Measurements from ENCODE around the gene MBD2. TPM values are rescaled to one million over a fixed set of nuclear protein-coding genes. Genes with fewer than 3 reads are reported as not detected.

The MBD2 gene, protein sequence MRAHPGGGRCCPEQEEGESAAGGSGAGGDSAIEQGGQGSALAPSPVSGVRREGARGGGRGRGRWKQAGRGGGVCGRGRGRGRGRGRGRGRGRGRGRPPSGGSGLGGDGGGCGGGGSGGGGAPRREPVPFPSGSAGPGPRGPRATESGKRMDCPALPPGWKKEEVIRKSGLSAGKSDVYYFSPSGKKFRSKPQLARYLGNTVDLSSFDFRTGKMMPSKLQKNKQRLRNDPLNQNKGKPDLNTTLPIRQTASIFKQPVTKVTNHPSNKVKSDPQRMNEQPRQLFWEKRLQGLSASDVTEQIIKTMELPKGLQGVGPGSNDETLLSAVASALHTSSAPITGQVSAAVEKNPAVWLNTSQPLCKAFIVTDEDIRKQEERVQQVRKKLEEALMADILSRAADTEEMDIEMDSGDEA
- total RNA-seq (2021; ENCODE audit: unreplicated experiment) (79.1 TPM), Bru-seq, nascent RNA (percentile 90 among the genes with signal in this experiment), BruChase-seq, experiment 1, labeled RNA remaining after a 6-hour chase (percentile 76 among the genes with signal in this experiment), BruChase-seq, experiment 2, labeled RNA remaining after a 2-hour chase (percentile 79 among the genes with signal in this experiment)
- 29.1 and 52.5 TPM in 2 replicates for polyA plus RNA-seq (2012)
- long read RNA-seq, full-length matches to known transcripts: 167 of 186 reads
- long read RNA-seq, partial matches to known transcripts: 0 of 186 reads
- long read RNA-seq, other reads (novel, unspliced or antisense): 19 of 186 reads

DNA sequence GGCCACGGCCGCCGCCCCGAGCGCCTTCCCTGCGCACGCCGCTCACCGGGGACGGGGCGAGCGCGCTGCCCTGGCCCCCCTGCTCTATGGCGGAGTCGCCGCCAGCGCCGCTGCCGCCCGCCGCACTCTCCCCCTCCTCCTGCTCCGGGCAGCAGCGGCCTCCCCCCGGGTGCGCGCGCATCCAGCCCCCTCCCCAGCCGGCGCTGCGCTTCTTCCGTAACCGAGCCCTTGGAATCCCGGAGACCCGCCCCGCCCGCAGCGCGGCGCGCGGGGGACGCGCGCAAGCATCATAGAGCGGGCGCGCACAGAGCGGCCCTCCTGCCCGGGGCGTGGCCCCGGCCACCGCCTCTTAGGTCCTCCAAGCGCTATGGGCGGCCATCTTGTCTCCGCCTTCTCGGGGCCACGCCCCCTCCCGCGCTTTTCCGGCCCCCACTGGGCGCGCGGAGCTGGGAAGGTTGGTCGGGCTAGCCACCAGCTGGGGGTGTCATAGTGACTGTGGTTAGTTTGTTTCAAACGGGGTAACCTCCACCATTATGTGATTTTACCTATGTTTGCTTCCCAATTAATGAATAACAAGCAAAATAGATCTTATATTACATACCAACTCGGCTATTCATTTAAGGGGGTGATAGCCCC is at the start of gene MBD2:
TSS of gene MBD2 (minus strand) at position 291 of the 636 bp plus-strand sequence. CDS start at position 181, 110 bp downstream.
- 0 out of 4 replicates have a peak, but pooled peaks cover 0 to 2% of the 10 kb centered on the region in 2 experiments for H3K36me3 ChIP-seq (ENCODE audit: control insufficient read depth in 1 of 2, insufficient read depth in 2 of 2, low read length in 2 of 2)
- peak within 1 kb of the TSS; percentile 75 for H3K4me2 ChIP-seq (ENCODE audit: low read length)
- CTCF ChIA-PET: no interaction called here
- H3K79me2 ChIP-seq (ENCODE audit: insufficient read depth, low read length): peaks cover 45% of the 10 kb centered on the region
- peaks cover 10 to 17% of the 10 kb centered on the region in 2 experiments for H3K4me1 ChIP-seq (ENCODE audit: control insufficient read depth in 1 of 2, insufficient read depth in 2 of 2, low read length in 2 of 2)
- RAD21 ChIA-PET (ENCODE audit: low non-redundant PET in 1 of 2, low total read pairs in 2 of 2, uncharacterized antibody in 2 of 2, unreplicated experiment in 2 of 2): no interaction called here
- POLR2A ChIA-PET: no interaction called here
- H3K9me2 ChIP-seq (ENCODE audit: insufficient read depth): no peaks in the 10 kb centered on the region
- H3K27me3 ChIP-seq (ENCODE audit: insufficient read depth, low read length): no peaks in the 10 kb centered on the region
- TF ChIP-seq POLR2A (IDR thresholded peaks at IDR 0.05; ENCODE audit: borderline replicate concordance, extremely low read depth, insufficient read depth, insufficient read length): peak; percentile 57
- TF ChIP-seq POLR2AphosphoS5 (IDR thresholded peaks at IDR 0.05; ENCODE audit: low read depth, low read length): peak; percentile 62
- peak; percentile 49 for TF ChIP-seq SP1 (IDR thresholded peaks at IDR 0.05; ENCODE audit: low read depth)
- peak; percentile 34; the same call in 1 of the 2 replicates for TF ChIP-seq SIN3A (IDR thresholded peaks at IDR 0.05; ENCODE audit: low read depth)
- TF ChIP-seq SRF (IDR thresholded peaks at IDR 0.05; ENCODE audit: low read depth): no peak
- no peak for TF ChIP-seq TCF7L2 (IDR thresholded peaks at IDR 0.05; ENCODE audit: borderline replicate concordance, extremely low read depth, insufficient read depth, insufficient read length)
- TF ChIP-seq ZFX (IDR thresholded peaks at IDR 0.05): 0 out of 2 replicates have a peak, but pooled peaks have one; percentile 47
- no peak for TF ChIP-seq CBX3 (IDR thresholded peaks at IDR 0.05; ENCODE audit: low read depth)
- TF ChIP-seq CTCF (IDR thresholded peaks at IDR 0.05 in 2 of 3, conservative IDR thresholded peaks at IDR 0.05 in 1 of 3; ENCODE audit: borderline replicate concordance in 1 of 3, insufficient read depth in 1 of 3, low read depth in 2 of 3, low read length in 2 of 3): peak; percentile 8 to 28 (median 16); a peak in 3 of 6 replicates
- TF ChIP-seq EZH2phosphoT487 (IDR thresholded peaks at IDR 0.05; ENCODE audit: borderline replicate concordance): no peak
- TF ChIP-seq, protein P1, sequence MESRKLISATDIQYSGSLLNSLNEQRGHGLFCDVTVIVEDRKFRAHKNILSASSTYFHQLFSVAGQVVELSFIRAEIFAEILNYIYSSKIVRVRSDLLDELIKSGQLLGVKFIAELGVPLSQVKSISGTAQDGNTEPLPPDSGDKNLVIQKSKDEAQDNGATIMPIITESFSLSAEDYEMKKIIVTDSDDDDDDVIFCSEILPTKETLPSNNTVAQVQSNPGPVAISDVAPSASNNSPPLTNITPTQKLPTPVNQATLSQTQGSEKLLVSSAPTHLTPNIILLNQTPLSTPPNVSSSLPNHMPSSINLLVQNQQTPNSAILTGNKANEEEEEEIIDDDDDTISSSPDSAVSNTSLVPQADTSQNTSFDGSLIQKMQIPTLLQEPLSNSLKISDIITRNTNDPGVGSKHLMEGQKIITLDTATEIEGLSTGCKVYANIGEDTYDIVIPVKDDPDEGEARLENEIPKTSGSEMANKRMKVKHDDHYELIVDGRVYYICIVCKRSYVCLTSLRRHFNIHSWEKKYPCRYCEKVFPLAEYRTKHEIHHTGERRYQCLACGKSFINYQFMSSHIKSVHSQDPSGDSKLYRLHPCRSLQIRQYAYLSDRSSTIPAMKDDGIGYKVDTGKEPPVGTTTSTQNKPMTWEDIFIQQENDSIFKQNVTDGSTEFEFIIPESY (IDR thresholded peaks at IDR 0.05; ENCODE audit: extremely low read depth, insufficient replicate concordance, low read length): no peak
- TF ChIP-seq YY1 (IDR thresholded peaks at IDR 0.05; ENCODE audit: extremely low read depth, insufficient replicate concordance, low read depth, low read length): peak; percentile 93
- TF ChIP-seq, protein P2, sequence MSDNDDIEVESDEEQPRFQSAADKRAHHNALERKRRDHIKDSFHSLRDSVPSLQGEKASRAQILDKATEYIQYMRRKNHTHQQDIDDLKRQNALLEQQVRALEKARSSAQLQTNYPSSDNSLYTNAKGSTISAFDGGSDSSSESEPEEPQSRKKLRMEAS (IDR thresholded peaks at IDR 0.05): no peak
- 0 out of 2 replicates have a peak, but pooled peaks have one; percentile 9 for TF ChIP-seq FOSL1 (IDR thresholded peaks at IDR 0.05; ENCODE audit: low read depth)
- no peak for TF ChIP-seq EZH2 (IDR thresholded peaks at IDR 0.05)
- peak; percentile 64 for TF ChIP-seq EGR1 (IDR thresholded peaks at IDR 0.05; ENCODE audit: low read depth)
- peak; percentile 37 for TF ChIP-seq ELF1 (IDR thresholded peaks at IDR 0.05; ENCODE audit: borderline replicate concordance, low read depth)
- TF ChIP-seq RAD21 (IDR thresholded peaks at IDR 0.05; ENCODE audit: low read depth): peak; percentile 36
- peak within 1 kb of the TSS; percentile 81 for H2AFZ ChIP-seq (ENCODE audit: low read depth, low read length, poor library complexity, severe bottlenecking)
- no peaks in the 10 kb centered on the region for H3K9me3 ChIP-seq (ENCODE audit: control insufficient read depth in 1 of 2, insufficient read depth in 1 of 2, low read depth in 1 of 2, low read length in 2 of 2)
- peak within 1 kb of the TSS; percentile 68 for H3K9ac ChIP-seq (ENCODE audit: low read length)
- no TSS peak for BruUV-seq (replicated peaks)
- H4K20me1 ChIP-seq (ENCODE audit: insufficient read depth): peaks cover 12% of the 10 kb centered on the region; the same call in 1 of the 2 replicates
- ATAC-seq (peak; percentile 96), DNase-seq (ENCODE audit: low read depth, low spot score) (peak; percentile 89)
- peak within 1 kb of the TSS; percentile 71 for H3K27ac ChIP-seq (ENCODE audit: low read depth, low read length)
- H3K4me3 ChIP-seq (replicated peaks in 1 of 2; ENCODE audit: low read depth in 1 of 2, low read length in 2 of 2): peak within 1 kb of the TSS; percentile 67 to 81
- intact Hi-C loops (cut with micrococcal nuclease): loop anchor here (1.0 to 10.0 kb wide), 4 partner anchors 45 to 450 kb away; partner anchors contain the start of gene POLI

All from HCT116 (cell line).